Measurements from ENCODE around the gene LTO1.

The LTO1 gene

GRCh38 chr11:69674886-69675714, at the start of gene LTO1:
TSS of gene LTO1 (minus strand) at chr11:69675353. CDS start at chr11:69675239, 114 bp downstream.
- peak; percentile 79 to 85 for DNase-seq

GRCh38 chr11:69721745-69722144, 46.6 kb upstream of the LTO1 start:
- DNase-seq: no peak

GRCh38 chr11:69721106-69721505, 46.0 kb upstream of the LTO1 start:
- DNase-seq: no peak

- no peak for DNase-seq
Measured at GRCh38 chr11:69718912-69719311, 43.8 kb upstream of the LTO1 start.

- no peak for DNase-seq
Measured at GRCh38 chr11:69718147-69718546, 43.0 kb upstream of the LTO1 start.

GRCh38 chr11:69716891-69717747, 42.0 kb upstream of the LTO1 start:
- DNase-seq: no peak

GRCh38 chr11:69716099-69716498, 40.9 kb upstream of the LTO1 start:
- DNase-seq: no peak

- no peak for DNase-seq
Measured at GRCh38 chr11:69715446-69715845, 40.3 kb upstream of the LTO1 start.

GRCh38 chr11:69711822-69712801, 37.0 kb upstream of the LTO1 start:
- peak; percentile 65 to 66 for DNase-seq

GRCh38 chr11:69708736-69709401, 33.7 kb upstream of the LTO1 start:
- DNase-seq: no peak

GRCh38 chr11:69707176-69707575, 32.0 kb upstream of the LTO1 start:
- DNase-seq: no peak

- DNase-seq: no peak
Measured at GRCh38 chr11:69705901-69706787, 31.0 kb upstream of the LTO1 start.

- no peak for DNase-seq
Measured at GRCh38 chr11:69705351-69705811, 30.2 kb upstream of the LTO1 start.

- no peak for DNase-seq
Measured at GRCh38 chr11:69704508-69705253, 29.5 kb upstream of the LTO1 start.

- DNase-seq: no peak
Measured at GRCh38 chr11:69703768-69704507, 28.8 kb upstream of the LTO1 start, which contains the start of gene FGF19. TSS of gene FGF19 (minus strand) at chr11:69704022. CDS start at chr11:69703876, 146 bp downstream.

GRCh38 chr11:69703453-69703767, 28.3 kb upstream of the LTO1 start:
- DNase-seq: no peak

- no peak for DNase-seq
Measured at GRCh38 chr11:69702769-69703452, 27.8 kb upstream of the LTO1 start.

GRCh38 chr11:69702239-69702691, 27.1 kb upstream of the LTO1 start:
- DNase-seq: no peak
